ENCODE data around the gene IL11RA.

The IL11RA gene

DNA sequence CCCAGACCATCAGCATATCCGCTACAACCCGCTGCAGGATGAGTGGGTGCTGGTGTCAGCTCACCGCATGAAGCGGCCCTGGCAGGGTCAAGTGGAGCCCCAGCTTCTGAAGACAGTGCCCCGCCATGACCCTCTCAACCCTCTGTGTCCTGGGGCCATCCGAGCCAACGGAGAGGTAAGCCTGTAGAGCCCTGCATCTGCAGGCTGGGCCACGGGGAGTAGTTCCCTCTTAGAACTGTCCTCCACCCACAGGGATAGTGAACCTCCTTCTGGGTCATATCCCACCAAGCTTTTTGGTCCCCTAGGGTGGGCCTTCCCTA, 4.9 kb upstream of the IL11RA start:
- peak overlapping the region; percentile 67 for H3K9ac ChIP-seq
- H4K20me1 ChIP-seq (ENCODE audit: insufficient read depth) = no peaks in the 10 kb centered on the region
- TF ChIP-seq, protein P1, sequence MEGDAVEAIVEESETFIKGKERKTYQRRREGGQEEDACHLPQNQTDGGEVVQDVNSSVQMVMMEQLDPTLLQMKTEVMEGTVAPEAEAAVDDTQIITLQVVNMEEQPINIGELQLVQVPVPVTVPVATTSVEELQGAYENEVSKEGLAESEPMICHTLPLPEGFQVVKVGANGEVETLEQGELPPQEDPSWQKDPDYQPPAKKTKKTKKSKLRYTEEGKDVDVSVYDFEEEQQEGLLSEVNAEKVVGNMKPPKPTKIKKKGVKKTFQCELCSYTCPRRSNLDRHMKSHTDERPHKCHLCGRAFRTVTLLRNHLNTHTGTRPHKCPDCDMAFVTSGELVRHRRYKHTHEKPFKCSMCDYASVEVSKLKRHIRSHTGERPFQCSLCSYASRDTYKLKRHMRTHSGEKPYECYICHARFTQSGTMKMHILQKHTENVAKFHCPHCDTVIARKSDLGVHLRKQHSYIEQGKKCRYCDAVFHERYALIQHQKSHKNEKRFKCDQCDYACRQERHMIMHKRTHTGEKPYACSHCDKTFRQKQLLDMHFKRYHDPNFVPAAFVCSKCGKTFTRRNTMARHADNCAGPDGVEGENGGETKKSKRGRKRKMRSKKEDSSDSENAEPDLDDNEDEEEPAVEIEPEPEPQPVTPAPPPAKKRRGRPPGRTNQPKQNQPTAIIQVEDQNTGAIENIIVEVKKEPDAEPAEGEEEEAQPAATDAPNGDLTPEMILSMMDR (conservative IDR thresholded peaks at IDR 0.05; ENCODE audit: low read depth, low read length) = no peak
- H2AFZ ChIP-seq (ENCODE audit: low read depth) = peak overlapping the region; percentile 92
- H3K4me2 ChIP-seq = peak overlapping the region; percentile 95
- H3K4me3 ChIP-seq (IDR thresholded peaks at IDR 0.05; ENCODE audit: insufficient read depth, low read depth, low read length) = no peak overlapping the region
- no peaks in the 10 kb centered on the region for H3K36me3 ChIP-seq (ENCODE audit: insufficient read depth)
- peaks cover 11% of the 10 kb centered on the region; the same call in 1 of the 2 replicates for H3K79me2 ChIP-seq (ENCODE audit: insufficient read depth, low read depth)
- H3K27me3 ChIP-seq (ENCODE audit: insufficient read depth, low read depth) = no peaks in the 10 kb centered on the region
- peaks cover 31% of the 10 kb centered on the region for H3K4me1 ChIP-seq (ENCODE audit: low read depth, poor library complexity, severe bottlenecking)
- peak overlapping the region; percentile 48 for H3K27ac ChIP-seq

DNA sequence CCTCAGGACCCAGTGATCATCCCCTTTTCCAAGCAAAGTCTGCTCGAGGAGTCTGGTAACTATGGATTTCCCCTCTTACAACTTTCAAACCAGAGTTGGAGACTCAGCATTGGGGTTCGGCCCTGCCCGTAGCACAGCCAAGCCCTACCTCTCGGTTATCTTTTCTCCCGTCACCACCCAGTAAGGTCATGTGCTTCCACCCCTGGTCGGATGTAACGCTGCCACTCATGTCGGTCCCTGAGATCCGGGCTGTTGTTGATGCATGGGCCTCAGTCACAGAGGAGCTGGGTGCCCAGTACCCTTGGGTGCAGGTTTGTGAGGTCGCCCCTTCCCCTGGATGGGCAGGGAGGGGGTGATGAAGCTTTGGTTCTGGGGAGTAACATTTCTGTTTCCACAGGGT, 4.3 kb upstream of the IL11RA start:
- H3K9ac ChIP-seq = no peak overlapping the region; the same call in 1 of the 2 replicates
- TF ChIP-seq, protein P1 (conservative IDR thresholded peaks at IDR 0.05; ENCODE audit: low read depth, low read length) = no peak
- no peaks in the 10 kb centered on the region for H4K20me1 ChIP-seq (ENCODE audit: insufficient read depth)
- H3K36me3 ChIP-seq (ENCODE audit: insufficient read depth) = no peaks in the 10 kb centered on the region
- H2AFZ ChIP-seq (ENCODE audit: low read depth) = no peak overlapping the region
- H3K27me3 ChIP-seq (ENCODE audit: insufficient read depth, low read depth) = no peaks in the 10 kb centered on the region
- no peak overlapping the region for H3K4me3 ChIP-seq (IDR thresholded peaks at IDR 0.05; ENCODE audit: insufficient read depth, low read depth, low read length)
- no peak overlapping the region for H3K27ac ChIP-seq
- H3K4me2 ChIP-seq = peak overlapping the region; percentile 95
- peaks cover 11% of the 10 kb centered on the region; the same call in 1 of the 2 replicates for H3K79me2 ChIP-seq (ENCODE audit: insufficient read depth, low read depth)
- peaks cover 31% of the 10 kb centered on the region for H3K4me1 ChIP-seq (ENCODE audit: low read depth, poor library complexity, severe bottlenecking)

DNA sequence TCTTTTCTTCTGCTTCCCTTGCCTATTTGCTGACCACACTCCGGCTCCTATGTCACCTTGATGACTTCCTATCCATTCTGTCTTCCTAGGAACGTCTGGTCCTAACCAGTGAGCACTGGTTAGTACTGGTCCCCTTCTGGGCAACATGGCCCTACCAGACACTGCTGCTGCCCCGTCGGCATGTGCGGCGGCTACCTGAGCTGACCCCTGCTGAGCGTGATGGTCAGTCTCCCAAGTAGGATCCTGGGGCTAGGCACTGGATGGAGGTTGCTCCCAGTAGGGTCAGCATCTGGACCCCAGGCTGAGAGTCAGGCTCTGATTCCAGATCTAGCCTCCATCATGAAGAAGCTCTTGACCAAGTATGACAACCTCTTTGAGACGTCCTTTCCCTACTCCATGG, 3.3 kb upstream of the IL11RA start:
- peaks cover 11% of the 10 kb centered on the region; the same call in 1 of the 2 replicates for H3K79me2 ChIP-seq (ENCODE audit: insufficient read depth, low read depth)
- no peak overlapping the region for H3K4me2 ChIP-seq
- no peak overlapping the region for H3K9ac ChIP-seq
- H3K27me3 ChIP-seq (ENCODE audit: insufficient read depth, low read depth) = no peaks in the 10 kb centered on the region
- H3K4me1 ChIP-seq (ENCODE audit: low read depth, poor library complexity, severe bottlenecking) = peaks cover 31% of the 10 kb centered on the region
- H3K4me3 ChIP-seq (IDR thresholded peaks at IDR 0.05; ENCODE audit: insufficient read depth, low read depth, low read length) = no peak overlapping the region
- H2AFZ ChIP-seq (ENCODE audit: low read depth) = no peak overlapping the region
- no peaks in the 10 kb centered on the region for H4K20me1 ChIP-seq (ENCODE audit: insufficient read depth)
- H3K36me3 ChIP-seq (ENCODE audit: insufficient read depth) = no peaks in the 10 kb centered on the region
- TF ChIP-seq, protein P1 (conservative IDR thresholded peaks at IDR 0.05; ENCODE audit: low read depth, low read length) = no peak
- no peak overlapping the region for H3K27ac ChIP-seq

DNA sequence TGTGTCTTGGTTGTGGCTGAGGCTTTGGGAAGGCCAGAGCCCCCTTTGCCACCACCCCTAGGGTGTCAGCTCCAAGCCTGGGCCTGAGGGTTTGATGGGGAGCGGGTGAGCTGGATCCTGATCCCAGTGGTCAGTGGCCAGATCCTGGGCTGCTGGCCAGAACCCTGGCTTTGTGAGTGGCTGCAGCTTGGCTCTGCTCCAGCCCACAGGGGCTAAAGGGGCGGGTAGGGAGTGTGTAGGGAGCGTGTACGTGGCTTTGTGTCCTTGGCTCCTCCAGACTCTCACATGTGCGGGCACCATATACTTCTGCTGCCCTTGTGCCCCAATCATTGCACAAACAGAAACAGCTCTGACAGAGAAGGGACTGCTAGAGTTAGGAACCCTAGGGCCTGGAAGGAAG, 1.2 kb upstream of the IL11RA start:
- Histone ChIP-seq H3K4me1 (ENCODE audit: low read depth, poor library complexity, severe bottlenecking) (peaks cover 16% of the 10 kb centered on the region), H3K4me2 (no peak overlapping the region), H3K27me3 (ENCODE audit: insufficient read depth, low read depth) (no peaks in the 10 kb centered on the region), H3K27ac (no peak overlapping the region), H3K36me3 (ENCODE audit: insufficient read depth) (no peaks in the 10 kb centered on the region), H2AFZ (ENCODE audit: low read depth) (no peak overlapping the region), H3K9ac (no peak overlapping the region), H4K20me1 (ENCODE audit: insufficient read depth) (no peaks in the 10 kb centered on the region), H3K4me3 (IDR thresholded peaks at IDR 0.05; ENCODE audit: insufficient read depth, low read depth, low read length) (no peak overlapping the region), H3K79me2 (ENCODE audit: insufficient read depth, low read depth) (peaks cover 11% of the 10 kb centered on the region; the same call in 1 of the 2 replicates)
- TF ChIP-seq, protein P1 (conservative IDR thresholded peaks at IDR 0.05; ENCODE audit: low read depth, low read length) = no peak
